B cell (primary cell): Measurements from ENCODE around the gene PIAS3. TPM values are rescaled to one million over a fixed set of nuclear protein-coding genes. Genes with fewer than 3 reads are reported as not detected.

ENCODE experiments used
- ATAC-seq: fragments of 200-7000 bp; cut with Tn5 transposase; one replicate; pipeline ENCODE4 v1.10.0; 2021; ENCODE audit warnings: low read depth, mild to moderate bottlenecking, moderate number of reproducible peaks, moderate library complexity
- CTCF ChIA-PET: fragments of 350-600 bp; sonication (Branson Sonifier 250); formaldehyde crosslinking; loops from one replicate; lab custom pipeline; 2021; ENCODE audit warnings: antibody characterized with exemption, inconsistent platforms; lab: Charles Lee
- POLR2A ChIA-PET: fragments of 350-600 bp; sonication (Branson Sonifier 250); formaldehyde crosslinking; loops from one replicate; lab custom pipeline; 2021; ENCODE audit warnings: antibody characterized with exemption; lab: Charles Lee
- DNase-seq: peaks from one replicate; pipeline ENCODE4 v3.0.0; 2013
- H2AFZ ChIP-seq: 2 replicates; pipeline ENCODE4 v1.6.1; 2012; ENCODE audit warnings: mild to moderate bottlenecking, low read depth, low read length; ENCODE audit not compliant: insufficient read depth, poor library complexity, severe bottlenecking
- H3K27ac ChIP-seq, 2 donors: 1 replicate in 1 of 2; 2 replicates in 1 of 2; pipeline ENCODE4 v1.5.1; 2012 to 2013; ENCODE audit warnings: low read length in 2 of 2, mild to moderate bottlenecking in 2 of 2, moderate library complexity in 1 of 2
- H3K27me3 ChIP-seq, 4 experiments: fragments of 200-600 bp in 1 of 4; sonication (generic) in 1 of 4; replicated peaks in 1 of 4; 1 replicate in 2 of 4; 2 replicates in 2 of 4; pipeline versions ENCODE4 v1.6.1 to v1.7.0; 2013 to 2016; ENCODE audit warnings: low read length in 3 of 4, mild to moderate bottlenecking in 2 of 4, mixed read lengths in 1 of 4, moderate library complexity in 1 of 4; ENCODE audit not compliant: insufficient read depth in 4 of 4, control insufficient read depth in 3 of 4; ENCODE audit errors: control extremely low read depth in 1 of 4
- H3K36me3 ChIP-seq, 2 experiments: replicated peaks in 1 of 2; 1 replicate in 1 of 2; 2 replicates in 1 of 2; pipeline versions ENCODE4 v1.6.1 to v1.7.1; 2013; ENCODE audit warnings: low read length in 1 of 2; ENCODE audit not compliant: insufficient read depth in 2 of 2, control insufficient read depth in 1 of 2; ENCODE audit errors: control extremely low read depth in 1 of 2, extremely low read depth in 1 of 2
- H3K4me1 ChIP-seq, 2 donors: fragments of 200-600 bp in 1 of 2; sonication (generic) in 1 of 2; 1 replicate in 1 of 2; 2 replicates in 1 of 2; pipeline versions ENCODE4 v1.5.1 to v1.6.1; 2013 to 2017; ENCODE audit warnings: low read length in 2 of 2; ENCODE audit not compliant: control insufficient read depth in 2 of 2, insufficient read depth in 2 of 2
- H3K4me2 ChIP-seq: replicated peaks from 2 replicates; pipeline ENCODE3; 2012; ENCODE audit warnings: mild to moderate bottlenecking, low read depth, low read length; ENCODE audit not compliant: poor library complexity, severe bottlenecking
- H3K4me3 ChIP-seq, 5 experiments: fragments of 200-600 bp in 1 of 5; sonication (generic) in 1 of 5; 1 replicate in 3 of 5; 2 replicates in 2 of 5; pipeline versions ENCODE4 v1.5.1 to v1.7.0; 2011 to 2016; ENCODE audit warnings: low read length in 4 of 5, mild to moderate bottlenecking in 4 of 5, low read depth in 2 of 5, control low read depth in 1 of 5, moderate library complexity in 1 of 5; ENCODE audit not compliant: insufficient read depth in 1 of 5; ENCODE audit errors: control extremely low read depth in 1 of 5, extremely low read depth in 1 of 5
- H3K79me2 ChIP-seq: fragments of 200-600 bp; sonication (generic); one replicate; pipeline ENCODE4 v1.6.0; 2016; ENCODE audit warnings: low read length; ENCODE audit not compliant: control insufficient read depth, insufficient read depth
- H3K9ac ChIP-seq: fragments of 200-600 bp; sonication (generic); 2 replicates; pipeline ENCODE4 v1.6.1; 2017; ENCODE audit warnings: mild to moderate bottlenecking, low read length, moderate library complexity
- H3K9me3 ChIP-seq, 3 donors: one replicate each; pipeline versions ENCODE4 v1.6.1 to v1.7.1; 2013; ENCODE audit warnings: low read length in 2 of 3; ENCODE audit not compliant: control insufficient read depth in 2 of 3, insufficient read depth in 1 of 3; ENCODE audit errors: control extremely low read depth in 1 of 3
- H4K20me1 ChIP-seq: 2 replicates; pipeline ENCODE4 v1.6.0; 2012; ENCODE audit warnings: mild to moderate bottlenecking, low read length; ENCODE audit not compliant: insufficient read depth, control insufficient read depth, poor library complexity, severe bottlenecking
- H3K27ac Mint-ChIP-seq: one replicate; pipeline ENCODE4 v1.8.0; 2021; ENCODE audit warnings: mixed read lengths
- H3K27me3 Mint-ChIP-seq: one replicate; pipeline ENCODE4 v1.8.0; 2021; ENCODE audit warnings: mixed read lengths
- H3K4me1 Mint-ChIP-seq: one replicate; pipeline ENCODE4 v1.8.0; 2021; ENCODE audit warnings: mixed read lengths
- H3K4me3 Mint-ChIP-seq: one replicate; pipeline ENCODE4 v1.8.0; 2021; ENCODE audit warnings: mixed read lengths
- H3K9me3 Mint-ChIP-seq: one replicate; pipeline ENCODE4 v1.8.0; 2022; ENCODE audit warnings: mixed read lengths; ENCODE audit not compliant: insufficient read depth
- CTCF ChIP-seq: fragments of 200-600 bp; IDR thresholded peaks from one replicate; pipeline ENCODE4 v1.8.0; 2022; ENCODE audit warnings: antibody characterized with exemption, mild to moderate bottlenecking
- EZH2 ChIP-seq: IDR thresholded peaks from 2 replicates; pipeline ENCODE4 v1.6.1; 2012; ENCODE audit warnings: borderline replicate concordance, low read depth, mild to moderate bottlenecking, moderate library complexity, low read length; ENCODE audit not compliant: insufficient read depth, poor library complexity, severe bottlenecking
- WGBS: methylation state at CpG from one replicate; pipeline ENCODE4 v1.1.5; 2013; ENCODE audit warnings: missing lambda C conversion rate; ENCODE audit not compliant: insufficient coverage; 5-methylcytosine and 5-hydroxymethylcytosine counted together
- intact Hi-C: fragments of 100-400 bp; cut with micrococcal nuclease; formaldehyde crosslinking; loops from one replicate; pipeline ENCODE4 v1.10.0; 2022
- polyA plus RNA-seq: library from polyadenylated mRNA; depleted of rRNA; stranded (reverse); fragments of >200 nt; gene quantifications from 2 replicates; pipeline ENCODE4 v1.2.3, GENCODE V29; 2012
- total RNA-seq, 2 donors: library from RNA; stranded (reverse); fragments of 120-200 nt in 1 of 2; gene quantifications; 1 replicate in 1 of 2; 2 replicates in 1 of 2; pipeline versions ENCODE4 v1.2.3 to v1.2.4, GENCODE V29; 2013 to 2022

PIAS3 gene
- total and polyA plus RNA-seq, 2 donors (not counting 1 experiment from before 2014, with no cell fraction given): 23.2 to 45.0 TPM

- H3K4me1 ChIP-seq: peaks cover 10 to 11% of the 10 kb centered on the region in 2 donors
- ChIA-PET POLR2A (no interaction called here), CTCF (interaction anchor here (1.5 kb wide), 1 partner anchor 23 kb away, joined by 5 read pairs; the partner anchor contains the start of gene NUDT17)
- Mint-ChIP-seq H3K9me3 (no peaks in the 10 kb centered on the region), H3K27ac (no peak overlapping the region), H3K27me3 (peaks cover 41% of the 10 kb centered on the region), H3K4me1 (peaks cover 13% of the 10 kb centered on the region), H3K4me3 (no peak overlapping the region)
- no peak overlapping the region for H2AFZ ChIP-seq
- no peak for DNase-seq
- H3K36me3 ChIP-seq: no peaks in the 10 kb centered on the region
- no peak overlapping the region for H3K9ac ChIP-seq
- H4K20me1 ChIP-seq: no peaks in the 10 kb centered on the region
- no peak for ATAC-seq
- H3K4me2 ChIP-seq: no peak overlapping the region
- no peaks in the 10 kb centered on the region for H3K79me2 ChIP-seq
- WGBS: 94% methylated on average over 2 of the region's 4 CpGs
- no peak for TF ChIP-seq CTCF
- no peak for TF ChIP-seq EZH2
- peaks cover 0 to 13% (median under 1%) of the 10 kb centered on the region in 4 experiments for H3K27me3 ChIP-seq
- no peak overlapping the region for H3K4me3 ChIP-seq
- no peak overlapping the region for H3K27ac ChIP-seq
- H3K9me3 ChIP-seq: no peaks in the 10 kb centered on the region
- intact Hi-C loops: no loop called here
These were observed 9.4 kb upstream of the PIAS3 start for GRCh38 chr1:145868232-145868631.

GRCh38 chr1:145863282-145864018, 4.6 kb upstream of the PIAS3 start:
- 97% methylated on average over 4 of the region's 5 CpGs for WGBS
- Histone ChIP-seq H3K27me3 (peaks cover 0 to 7% (median 1%) of the 10 kb centered on the region in 4 experiments), H3K36me3 (no peaks in the 10 kb centered on the region), H4K20me1 (no peaks in the 10 kb centered on the region), H3K4me1 (peaks cover 3 to 6% of the 10 kb centered on the region in 2 donors), H3K4me3 (no peak overlapping the region), H3K9ac (no peak overlapping the region), H3K79me2 (no peaks in the 10 kb centered on the region), H3K4me2 (no peak overlapping the region), H3K9me3 (no peaks in the 10 kb centered on the region), H3K27ac (no peak overlapping the region), H2AFZ (no peak overlapping the region)
- no peak for DNase-seq
- Mint-ChIP-seq H3K4me3 (no peak overlapping the region), H3K9me3 (no peaks in the 10 kb centered on the region), H3K27ac (no peak overlapping the region), H3K27me3 (peaks cover 25% of the 10 kb centered on the region), H3K4me1 (peaks cover 3% of the 10 kb centered on the region)
- no peak for ATAC-seq
- TF ChIP-seq EZH2 (no peak), CTCF (no peak)
- intact Hi-C loops: no loop called here
- CTCF ChIA-PET: interaction anchor here (1.0 kb wide), 2 partner anchors 17 to 29 kb away, joined by 3 read pairs; partner anchors contain the start of gene NUDT17
- POLR2A ChIA-PET: no interaction called here
